ENCODE data around the gene TNP1. TPM values are rescaled to one million over a fixed set of nuclear protein-coding genes. Genes with fewer than 3 reads are reported as not detected.

Gene TNP1
- polyA plus RNA-seq, 4 donors = not detected

DNA sequence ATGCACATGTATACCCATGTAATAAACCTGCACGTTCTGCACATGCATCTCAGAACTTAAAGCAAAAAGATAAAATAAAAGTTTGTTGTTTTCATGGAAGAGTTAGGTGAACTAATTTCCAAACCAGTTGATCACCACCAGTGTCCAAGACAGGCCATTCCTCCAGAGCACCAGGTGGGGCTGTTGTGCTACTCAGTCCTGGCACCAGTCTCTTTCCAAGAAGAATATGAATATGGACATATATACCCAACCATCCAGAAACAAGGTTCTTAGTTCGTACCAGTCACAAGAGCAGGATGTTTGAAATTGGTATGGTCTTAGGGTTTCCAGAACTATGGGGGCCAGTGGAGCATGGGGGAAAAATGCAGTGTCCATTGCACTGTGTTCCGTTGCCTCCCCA lies 17.2 kb upstream of the TNP1 start:
- DNase-seq (ENCODE audit: low read depth in 4 of 4, low spot score in 3 of 4) = no peak

DNA sequence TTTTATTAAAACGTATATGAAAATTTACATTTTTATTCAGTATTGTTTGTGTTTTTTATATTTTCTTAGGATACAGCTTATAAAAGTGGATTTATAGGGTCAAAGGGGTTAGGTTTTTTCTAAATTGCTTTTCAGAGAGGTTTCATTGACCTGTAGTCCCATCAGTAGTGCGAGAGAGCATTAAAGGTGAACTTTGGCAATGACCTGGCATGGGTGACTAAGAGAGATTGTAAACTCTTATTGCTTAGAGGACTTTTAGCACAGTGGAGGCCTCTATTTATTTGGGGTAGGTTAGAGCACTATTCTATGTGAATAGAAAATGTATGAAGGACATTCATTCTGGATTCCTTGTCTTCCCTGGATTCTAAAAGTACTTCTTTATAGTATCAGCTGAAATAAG lies 16.0 kb upstream of the TNP1 start:
- no peak for DNase-seq (ENCODE audit: low read depth in 4 of 4, low spot score in 3 of 4)

DNA sequence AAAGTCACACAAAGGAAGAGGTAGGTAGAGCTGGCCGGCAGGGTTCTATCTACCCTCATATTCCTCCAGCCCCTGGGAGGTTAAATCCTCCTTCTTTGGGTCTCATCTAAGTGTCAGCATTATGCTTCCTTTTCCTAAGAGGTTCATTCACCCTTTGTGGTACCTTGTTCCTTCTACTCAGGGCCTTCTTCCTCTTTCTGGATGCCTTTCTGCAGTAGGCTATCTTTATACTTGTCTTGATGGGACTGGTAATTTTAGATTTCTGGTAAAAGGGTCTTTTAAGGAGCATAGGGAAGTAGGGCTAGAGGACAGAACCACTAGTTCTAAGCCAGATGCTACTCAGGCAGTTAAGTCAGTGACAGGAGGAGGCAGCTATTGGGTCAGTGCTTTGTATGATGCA lies 13.7 kb upstream of the TNP1 start:
- no peak for DNase-seq (ENCODE audit: low read depth in 4 of 4, low spot score in 3 of 4)

DNA sequence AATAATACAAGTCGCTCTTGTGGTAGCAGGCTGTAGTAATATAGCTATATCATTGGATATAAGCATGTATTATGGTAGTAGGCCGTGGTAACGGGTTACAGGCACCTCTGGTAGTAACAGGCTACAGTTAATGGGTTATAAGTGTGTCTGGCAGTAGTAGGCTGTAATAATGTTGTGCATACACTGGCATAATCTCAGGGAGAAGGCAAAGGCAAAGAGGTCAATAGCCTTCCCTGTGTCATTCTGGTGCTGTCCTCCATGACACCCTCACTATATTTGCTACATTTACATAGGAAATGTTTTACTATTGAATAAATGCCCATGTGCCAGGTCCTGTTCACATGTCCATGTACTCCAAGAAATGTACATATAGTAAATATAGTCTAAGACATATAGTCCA lies 12.8 kb upstream of the TNP1 start:
- DNase-seq (ENCODE audit: low read depth in 4 of 4, low spot score in 3 of 4) = no peak

DNA sequence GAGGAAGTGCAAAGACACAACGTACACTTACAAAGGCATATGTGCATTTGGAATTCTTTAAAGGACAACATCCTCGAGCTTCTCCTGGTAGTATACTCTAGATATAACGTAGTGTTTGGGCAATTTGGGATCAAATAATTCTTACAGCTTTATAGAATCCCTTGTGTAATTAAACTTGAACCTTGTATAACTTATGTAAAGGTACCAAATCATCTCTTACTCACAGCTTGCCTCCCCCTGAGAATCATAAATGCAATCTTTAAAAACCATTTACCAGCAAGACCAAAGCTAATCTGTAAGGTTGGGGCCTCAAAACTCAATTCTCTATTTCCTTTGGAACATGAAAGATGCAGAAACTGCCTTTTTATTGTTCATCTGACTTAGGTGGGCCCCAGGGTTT lies 12.2 kb upstream of the TNP1 start:
- DNase-seq (ENCODE audit: low read depth in 4 of 4, low spot score in 3 of 4) = no peak

DNA sequence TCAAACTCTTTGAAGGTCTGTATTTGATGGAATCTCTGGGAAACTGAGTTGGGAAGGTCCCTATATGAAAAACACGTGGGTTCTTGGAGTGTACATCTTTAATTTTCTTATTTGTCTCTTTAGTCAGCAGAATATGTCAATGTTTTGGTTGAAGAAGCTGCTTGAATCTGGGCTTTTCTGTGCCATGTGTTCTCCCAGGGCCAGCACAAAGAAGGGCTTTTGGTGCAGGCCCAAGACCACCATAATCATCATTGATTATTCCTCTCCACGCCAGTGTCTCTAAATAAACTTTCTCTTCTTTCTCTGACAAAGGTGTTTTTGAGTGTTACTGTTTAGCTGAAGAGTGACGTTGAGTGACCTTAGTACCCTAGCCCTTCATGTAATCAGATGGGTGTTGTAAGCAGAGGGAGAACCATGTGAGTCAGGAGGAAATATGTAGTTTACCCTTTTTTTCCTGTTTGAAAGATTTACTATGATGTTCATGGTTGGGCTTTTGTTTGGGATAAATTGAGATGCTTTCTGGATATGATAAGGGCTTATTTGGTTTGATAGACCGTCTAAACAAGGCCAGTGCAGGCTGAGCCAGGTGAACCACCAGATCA lies 11.6 kb upstream of the TNP1 start:
- DNase-seq (ENCODE audit: low read depth in 4 of 4, low spot score in 3 of 4) = no peak

DNA sequence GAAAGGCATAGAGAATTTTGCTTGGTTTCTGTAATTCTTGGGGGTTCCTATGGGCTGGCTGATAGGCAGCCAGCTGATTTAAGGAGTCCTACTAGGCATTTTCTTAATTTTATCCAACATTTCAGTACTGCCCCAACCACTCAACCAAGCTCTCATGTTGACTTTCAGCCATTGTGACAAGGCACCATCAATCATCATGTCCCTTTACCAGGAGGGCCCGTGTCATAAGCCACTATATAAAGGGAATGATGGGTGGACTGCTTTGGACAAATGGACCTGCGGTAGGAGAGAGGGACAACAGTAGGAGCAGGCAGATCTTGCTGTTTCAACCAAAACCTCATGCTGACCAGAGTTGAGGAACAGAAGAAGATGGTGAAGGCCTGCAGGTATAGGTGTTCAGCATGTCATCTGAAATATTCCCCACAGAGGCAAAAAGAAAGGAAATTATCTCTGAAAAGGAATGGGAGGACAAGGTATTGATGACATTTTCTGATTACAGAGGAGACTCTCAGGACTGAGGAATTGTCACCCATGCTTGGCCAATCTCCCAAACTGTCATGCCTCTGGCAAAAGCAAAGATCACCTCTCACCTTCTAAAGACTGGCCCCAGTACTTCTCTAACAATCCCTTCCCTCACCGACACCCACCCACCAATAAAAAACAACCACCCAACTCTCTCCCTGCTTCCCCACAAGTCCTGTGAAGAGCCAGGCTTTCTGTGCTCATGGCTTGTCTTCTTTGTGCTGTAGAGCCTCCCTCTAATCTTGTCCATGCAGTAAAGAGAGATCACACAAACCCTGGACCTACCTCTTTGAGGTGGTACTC lies 10.9 kb upstream of the TNP1 start:
- DNase-seq (ENCODE audit: low read depth in 4 of 4, low spot score in 3 of 4) = no peak

DNA sequence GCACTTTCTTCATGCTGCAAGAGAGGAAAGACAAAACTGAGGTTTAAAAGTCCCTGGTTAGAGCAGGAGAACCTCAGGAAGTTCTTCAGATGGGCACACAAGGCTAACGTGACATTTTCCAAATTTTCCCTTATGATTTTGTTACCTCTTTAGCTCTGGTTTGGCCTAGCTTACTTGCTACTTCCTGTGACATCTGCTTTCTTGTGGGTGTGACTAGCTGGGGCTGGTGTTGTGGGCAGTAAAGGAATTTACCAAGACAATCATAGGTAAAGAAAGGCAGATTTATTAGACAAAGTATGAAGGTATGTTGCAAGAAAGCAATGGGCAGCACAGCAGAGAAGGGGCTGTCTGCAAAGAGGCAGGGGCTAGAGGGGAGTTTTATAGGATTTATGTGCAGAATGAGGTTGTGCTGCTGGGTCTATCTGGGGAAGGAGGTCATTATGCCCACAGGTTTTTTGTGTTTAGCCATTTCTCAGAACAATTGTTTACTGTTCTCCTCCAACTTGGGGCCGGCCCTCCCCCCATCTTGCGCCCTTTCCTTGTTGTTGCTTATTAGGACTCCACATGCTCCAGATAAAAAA lies 6.7 kb upstream of the TNP1 start:
- DNase-seq (ENCODE audit: low read depth in 4 of 4, low spot score in 3 of 4) = no peak

DNA sequence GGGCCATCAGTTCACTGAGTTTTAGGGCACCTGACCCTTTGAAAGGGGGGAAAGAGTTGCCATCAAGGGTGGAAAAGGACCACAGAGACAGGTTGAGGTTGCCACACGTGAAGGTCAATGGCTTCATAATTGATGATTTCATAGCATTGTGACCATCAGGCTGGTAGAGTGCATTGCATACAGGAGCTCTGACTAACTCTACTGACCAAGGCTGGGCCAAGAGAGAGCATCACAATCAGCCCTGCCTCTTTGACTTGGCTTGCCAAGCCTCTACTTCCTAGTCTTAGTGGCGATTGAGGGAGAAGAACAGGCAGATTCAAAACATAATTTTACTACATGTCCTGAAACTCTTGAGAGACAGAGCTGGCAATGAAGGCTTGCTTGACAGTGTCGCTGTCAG lies 5.8 kb upstream of the TNP1 start:
- no peak for DNase-seq (ENCODE audit: low read depth in 4 of 4, low spot score in 3 of 4)

DNA sequence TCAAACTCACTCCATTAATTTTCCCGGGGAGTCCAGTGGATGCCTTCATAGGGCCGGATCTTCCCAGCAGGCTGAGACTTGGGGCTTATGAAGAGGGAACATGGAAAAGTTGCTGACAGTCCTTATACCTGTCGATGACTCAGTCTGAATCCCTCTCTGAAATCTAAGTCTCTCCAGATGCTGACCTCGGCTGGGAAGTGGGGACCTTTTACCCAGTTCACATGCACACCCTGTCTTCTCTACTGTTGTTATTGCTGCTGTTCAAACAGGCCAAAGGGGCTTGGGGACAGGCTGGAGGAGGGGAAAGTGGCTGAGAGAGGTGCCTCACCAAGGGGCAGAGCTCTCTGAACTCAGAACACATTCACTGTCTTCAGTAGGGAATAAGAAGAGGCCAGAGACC lies 4.1 kb upstream of the TNP1 start:
- no peak for DNase-seq (ENCODE audit: low read depth in 4 of 4, low spot score in 3 of 4)

DNA sequence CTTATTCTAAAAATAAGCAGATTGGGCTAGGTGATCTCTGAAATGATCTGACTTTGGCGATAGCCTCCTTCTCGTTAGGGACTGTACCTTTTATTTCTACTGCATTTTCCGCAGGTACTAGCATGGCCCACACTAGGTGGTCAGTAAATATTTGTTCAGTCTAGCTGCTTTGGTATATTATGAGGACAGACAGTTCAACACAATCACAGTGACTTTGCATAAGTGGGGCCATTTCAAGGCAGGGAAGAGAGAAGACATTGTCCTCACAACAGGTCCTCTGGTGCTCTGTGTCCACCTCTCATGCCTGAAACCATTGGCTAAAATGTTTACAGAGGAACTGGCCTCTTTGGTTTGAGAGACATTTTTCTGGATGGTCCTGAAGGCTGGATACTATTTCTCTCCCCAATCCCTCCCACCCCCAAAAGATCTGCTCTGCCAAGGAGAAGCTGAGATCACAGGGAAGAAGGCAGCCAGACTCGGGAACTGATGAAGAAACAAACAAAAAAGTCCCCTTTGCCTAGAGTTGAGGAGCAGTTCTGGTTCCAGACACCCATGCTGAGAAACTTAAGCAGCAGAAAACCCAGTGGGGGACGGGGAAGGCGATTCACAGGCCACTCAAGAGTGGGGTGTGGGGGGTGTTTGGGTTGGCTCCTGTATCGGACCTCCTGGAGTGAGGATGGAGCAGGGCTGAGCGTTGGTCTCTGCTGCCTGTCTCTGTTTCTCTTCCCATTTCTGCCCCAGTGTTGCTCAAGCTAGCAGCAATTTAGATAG lies 2.9 kb upstream of the TNP1 start:
- DNase-seq (ENCODE audit: low read depth in 4 of 4, low spot score in 3 of 4) = no peak

DNA sequence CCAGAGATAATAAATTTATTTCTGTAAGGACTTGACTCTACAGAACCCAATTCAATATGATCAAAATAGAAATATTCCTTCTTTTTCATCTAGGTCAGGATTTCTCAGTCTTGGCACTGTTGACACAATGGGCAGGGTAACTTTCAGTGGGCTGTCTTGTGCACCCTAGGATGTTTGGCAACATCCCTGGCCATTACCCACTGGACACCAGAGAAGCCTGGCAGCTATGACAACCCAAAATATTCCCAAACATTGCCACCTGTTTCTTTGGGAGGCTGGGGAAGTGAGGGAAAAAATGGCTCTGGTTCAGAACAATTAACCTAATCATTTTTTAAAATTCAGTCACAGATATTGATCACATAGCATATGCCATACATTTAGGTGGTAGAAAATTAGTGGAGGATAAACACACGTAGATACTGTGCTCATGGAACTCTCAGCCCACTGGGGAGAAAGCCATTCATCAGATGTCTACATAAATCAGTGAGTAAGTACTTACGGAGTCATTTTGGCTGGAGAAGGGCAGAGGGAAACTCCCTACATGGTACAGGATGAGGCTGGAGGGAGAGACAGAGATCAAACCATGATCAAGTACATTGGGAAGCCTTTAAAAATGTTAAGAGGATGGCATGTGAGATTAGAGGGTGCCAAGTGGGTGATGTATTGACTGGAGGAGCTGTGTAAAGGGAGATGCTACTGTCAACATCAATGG lies 718 bp upstream of the TNP1 start:
- no peak for DNase-seq (ENCODE audit: low read depth in 4 of 4, low spot score in 3 of 4)

DNA sequence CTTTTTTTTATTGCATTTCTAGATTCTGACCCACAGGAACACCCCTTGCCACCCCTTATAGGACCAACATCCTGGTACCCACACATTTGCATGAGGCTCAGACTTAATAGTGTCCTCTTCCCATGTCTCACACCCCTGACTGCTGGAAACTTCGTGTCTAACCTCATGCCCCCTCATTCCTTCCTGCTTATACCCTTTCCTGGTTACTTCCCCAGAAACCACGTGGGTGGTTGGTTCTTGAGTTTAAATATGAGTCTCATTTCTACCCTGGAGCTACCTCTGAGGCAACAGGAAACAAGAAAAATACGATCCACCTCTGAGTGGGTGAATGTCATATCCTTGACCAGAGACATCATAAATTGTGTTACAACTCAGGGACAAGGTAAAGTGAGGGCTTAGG lies 1.6 kb downstream of the TNP1 start:
- no peak for DNase-seq (ENCODE audit: low read depth in 4 of 4, low spot score in 3 of 4)

DNA sequence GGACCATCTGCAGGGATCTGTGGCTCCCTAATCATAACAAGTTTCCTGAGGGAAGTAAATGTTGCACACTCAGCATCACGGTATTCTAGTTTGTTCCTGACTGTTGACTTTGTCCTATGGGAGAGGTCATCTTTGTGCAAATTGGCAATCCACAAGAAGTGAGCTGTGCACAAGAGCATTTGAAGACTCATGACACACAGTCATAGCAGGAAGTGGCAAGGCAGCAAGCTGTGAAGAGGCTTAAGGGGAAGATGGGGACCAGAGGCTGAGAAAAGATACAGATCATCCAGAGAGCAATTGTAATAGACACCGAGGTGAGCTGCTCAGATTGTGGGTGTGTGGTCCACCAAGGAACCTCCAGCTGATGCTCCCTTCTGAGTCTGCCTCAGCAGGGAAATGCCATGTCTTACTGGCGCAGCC lies 2.7 kb downstream of the TNP1 start:
- DNase-seq (ENCODE audit: low read depth in 4 of 4, low spot score in 3 of 4) = no peak

DNA sequence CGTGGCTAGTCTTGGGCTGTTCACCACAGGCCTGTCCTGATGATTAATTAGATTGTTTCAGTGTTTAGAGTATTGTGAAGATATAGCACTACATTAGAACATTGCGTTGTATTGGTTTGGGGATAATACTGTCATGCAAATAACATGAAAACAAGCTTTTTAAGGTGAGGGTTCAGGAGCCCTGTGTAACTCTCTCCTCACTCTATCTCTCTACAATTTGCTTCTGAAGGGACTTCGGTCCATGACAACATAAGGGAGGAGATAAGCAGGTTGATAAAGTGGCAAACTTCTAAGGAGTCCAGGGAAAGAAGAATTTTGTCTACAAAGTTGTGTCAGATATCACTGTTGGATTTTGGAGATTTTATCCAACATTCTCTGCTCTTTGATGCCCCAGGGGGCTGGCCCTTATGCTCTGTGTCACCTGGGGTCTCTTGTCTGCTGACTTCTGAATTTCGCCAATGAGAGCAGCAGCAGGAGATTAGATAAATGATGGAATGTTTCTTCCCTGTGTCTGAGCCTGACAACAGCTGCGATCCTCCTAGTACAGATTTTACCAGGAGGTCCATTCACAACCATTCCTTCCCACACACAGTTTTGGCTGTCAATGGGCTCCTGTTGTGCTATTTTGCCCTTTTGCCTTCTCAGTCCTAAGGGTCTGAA lies 3.3 kb downstream of the TNP1 start:
- DNase-seq (ENCODE audit: low read depth in 4 of 4, low spot score in 3 of 4) = no peak

DNA sequence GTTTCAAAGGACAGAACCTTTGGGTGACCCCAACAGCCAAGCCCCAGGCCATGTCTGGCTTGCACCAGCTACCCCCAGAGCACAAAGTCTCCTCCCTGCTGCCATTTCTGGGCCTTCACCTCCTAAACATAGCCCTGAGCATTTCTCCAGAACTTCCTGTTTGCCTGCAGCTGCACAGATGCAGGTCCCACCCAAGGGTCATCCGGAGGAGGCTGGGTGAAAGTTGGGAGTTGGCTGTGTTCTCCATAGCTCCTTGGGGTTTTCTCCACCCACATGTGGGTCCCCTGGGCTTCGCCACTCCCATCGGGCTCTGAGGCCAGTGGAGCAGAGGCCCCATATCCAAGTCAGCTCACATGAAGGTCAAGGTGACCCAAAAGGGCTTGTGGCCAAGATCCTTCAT lies 4.3 kb downstream of the TNP1 start:
- no peak for DNase-seq (ENCODE audit: low read depth in 4 of 4, low spot score in 3 of 4)

DNA sequence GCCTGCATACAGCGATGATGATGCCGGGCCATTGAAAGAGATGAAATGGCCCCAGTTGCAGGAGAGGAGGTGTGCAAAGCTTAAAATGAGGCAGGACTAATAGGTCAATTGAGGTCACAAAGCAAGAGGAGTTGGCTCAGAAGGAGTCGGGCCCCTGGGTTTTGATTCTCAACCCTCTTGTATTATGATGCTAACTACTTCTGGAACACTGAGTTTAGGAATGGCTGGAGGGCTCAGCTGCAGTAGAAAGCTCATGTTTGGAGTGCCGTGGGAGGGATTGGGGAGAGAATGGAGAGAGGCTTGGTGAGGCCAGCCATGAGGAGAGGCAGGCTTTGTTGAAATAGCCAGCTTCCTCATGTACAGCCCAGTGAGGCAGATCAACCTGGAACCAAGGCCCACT lies 4.8 kb downstream of the TNP1 start:
- no peak for DNase-seq (ENCODE audit: low read depth in 4 of 4, low spot score in 3 of 4)

DNA sequence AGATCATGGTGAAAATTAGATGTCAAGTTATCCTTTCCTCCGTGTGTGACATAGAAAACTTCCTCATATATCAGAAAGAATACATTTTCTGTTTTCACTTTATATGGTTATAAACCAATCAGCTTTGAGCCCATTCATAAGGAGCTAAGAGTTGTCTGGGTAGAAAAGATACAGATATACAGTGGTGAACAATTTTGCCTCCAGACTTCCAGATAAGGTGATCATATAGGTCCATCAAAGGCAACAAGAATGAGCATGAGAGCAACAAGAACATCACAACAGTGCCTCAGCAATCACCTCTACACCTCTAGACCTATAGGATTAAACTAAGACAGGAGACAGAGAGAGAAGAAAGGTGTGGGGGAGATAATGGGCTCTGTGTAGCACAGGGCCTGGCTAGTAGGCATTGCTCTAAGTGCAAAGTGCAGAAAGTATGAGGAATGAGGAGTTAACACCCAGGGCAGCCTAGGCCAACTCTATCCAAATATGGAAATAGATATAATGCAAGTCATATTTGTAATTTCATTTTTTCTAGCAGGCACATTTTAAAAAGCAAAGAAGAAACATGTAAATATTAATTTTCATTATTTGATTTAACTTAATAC lies 8.3 kb downstream of the TNP1 start:
- DNase-seq (ENCODE audit: low read depth in 4 of 4, low spot score in 3 of 4) = no peak

DNA sequence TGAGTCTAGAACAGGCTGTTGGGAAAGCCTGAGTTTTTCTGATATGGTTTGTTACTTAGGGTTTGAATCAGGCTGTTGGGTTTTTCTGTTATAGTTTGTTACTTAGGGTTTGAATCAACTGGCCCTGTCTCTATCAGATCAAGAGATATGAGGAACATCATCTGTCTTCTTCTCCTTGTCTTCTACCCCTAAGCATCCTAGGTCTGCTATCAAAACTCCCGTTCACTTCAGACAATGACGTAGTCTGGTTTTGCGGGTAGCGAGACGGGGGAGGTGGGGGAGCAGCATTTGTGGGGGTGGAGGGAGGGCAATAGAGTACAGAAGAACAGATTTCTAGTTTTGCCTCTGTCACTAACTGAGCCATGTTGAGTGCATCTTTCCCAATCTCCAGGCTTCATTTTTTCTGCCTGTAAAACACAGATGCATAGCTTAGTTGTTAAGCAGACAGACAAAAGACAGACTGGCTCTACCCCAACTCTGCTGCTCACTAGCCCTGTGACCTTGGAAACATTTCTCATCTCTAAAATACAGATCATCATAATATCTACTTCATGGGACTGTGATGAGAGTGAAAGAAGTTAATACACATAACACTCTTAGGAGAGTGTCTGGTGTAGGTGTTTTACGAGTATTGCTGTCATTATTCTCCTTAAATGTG lies 9.1 kb downstream of the TNP1 start:
- no peak for DNase-seq (ENCODE audit: low read depth in 4 of 4, low spot score in 3 of 4)

All from right renal pelvis (tissue), 4 donors.